GM18870 (cell line): ENCODE measurements around the gene AMMECR1L.
"Not testable (repeated sequence)": the region's sequence is repeated elsewhere in the genome, so short reads cannot be mapped to it uniquely, and the experiment has no call there.

Experiments used
- ATAC-seq: cut with Tn5 transposase; IDR thresholded peaks from one replicate; pipeline ENCODE4 v1.9.1; 2021; ENCODE audit warnings: moderate library complexity; ENCODE audit not compliant: unreplicated experiment

The AMMECR1L gene

DNA sequence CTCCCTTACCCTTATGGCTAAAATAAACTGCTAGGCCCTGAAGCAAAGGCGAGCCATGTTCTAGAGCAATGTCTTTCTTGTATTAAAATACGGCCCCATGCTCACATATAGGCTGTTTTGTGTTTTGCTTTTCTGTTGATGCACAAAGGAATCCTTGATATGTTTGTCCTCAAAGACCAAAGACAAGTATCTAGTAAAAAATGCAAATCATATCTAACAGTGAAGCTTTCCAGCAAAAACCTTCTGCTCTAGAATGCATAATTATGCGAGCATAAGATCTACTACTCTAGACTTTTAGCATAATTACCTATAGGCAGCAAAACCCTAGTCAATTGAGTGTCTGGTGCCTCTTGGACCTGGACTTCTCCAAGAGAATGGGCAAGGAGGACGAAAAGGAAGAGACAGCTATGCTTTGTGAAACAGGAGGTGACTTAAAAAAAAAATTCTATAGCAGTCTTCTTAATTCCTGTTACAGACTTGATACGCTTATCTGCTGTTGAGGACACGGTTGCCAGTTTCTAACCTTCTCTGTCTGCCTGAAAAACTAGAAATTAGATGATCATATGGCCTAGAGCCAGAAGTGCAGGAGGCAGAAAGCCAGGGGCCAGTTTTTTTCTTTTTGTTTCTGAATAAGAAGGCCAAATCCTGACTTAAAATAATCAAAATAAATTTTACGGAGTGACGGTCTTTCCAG is 1.5 kb upstream of the AMMECR1L start:
- no peak for ATAC-seq

DNA sequence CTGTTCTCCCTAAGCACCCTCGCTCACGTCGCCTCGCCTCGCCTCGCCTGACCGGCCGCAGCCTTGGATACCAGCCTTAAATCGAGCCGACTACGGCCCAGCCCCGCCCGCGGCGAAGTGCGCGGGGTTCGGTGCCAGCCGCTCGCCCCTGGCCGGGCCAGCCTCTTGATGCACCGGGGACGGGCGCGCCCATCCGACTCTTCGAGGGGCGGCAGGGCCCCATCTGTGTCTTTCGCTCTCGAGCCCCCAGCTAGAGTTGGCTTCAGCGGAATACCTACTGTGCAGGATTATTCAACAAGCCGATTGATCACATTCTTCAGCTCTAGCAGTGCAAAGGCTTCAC is 808 bp upstream of the AMMECR1L start:
- ATAC-seq = not testable (repeated sequence)

DNA sequence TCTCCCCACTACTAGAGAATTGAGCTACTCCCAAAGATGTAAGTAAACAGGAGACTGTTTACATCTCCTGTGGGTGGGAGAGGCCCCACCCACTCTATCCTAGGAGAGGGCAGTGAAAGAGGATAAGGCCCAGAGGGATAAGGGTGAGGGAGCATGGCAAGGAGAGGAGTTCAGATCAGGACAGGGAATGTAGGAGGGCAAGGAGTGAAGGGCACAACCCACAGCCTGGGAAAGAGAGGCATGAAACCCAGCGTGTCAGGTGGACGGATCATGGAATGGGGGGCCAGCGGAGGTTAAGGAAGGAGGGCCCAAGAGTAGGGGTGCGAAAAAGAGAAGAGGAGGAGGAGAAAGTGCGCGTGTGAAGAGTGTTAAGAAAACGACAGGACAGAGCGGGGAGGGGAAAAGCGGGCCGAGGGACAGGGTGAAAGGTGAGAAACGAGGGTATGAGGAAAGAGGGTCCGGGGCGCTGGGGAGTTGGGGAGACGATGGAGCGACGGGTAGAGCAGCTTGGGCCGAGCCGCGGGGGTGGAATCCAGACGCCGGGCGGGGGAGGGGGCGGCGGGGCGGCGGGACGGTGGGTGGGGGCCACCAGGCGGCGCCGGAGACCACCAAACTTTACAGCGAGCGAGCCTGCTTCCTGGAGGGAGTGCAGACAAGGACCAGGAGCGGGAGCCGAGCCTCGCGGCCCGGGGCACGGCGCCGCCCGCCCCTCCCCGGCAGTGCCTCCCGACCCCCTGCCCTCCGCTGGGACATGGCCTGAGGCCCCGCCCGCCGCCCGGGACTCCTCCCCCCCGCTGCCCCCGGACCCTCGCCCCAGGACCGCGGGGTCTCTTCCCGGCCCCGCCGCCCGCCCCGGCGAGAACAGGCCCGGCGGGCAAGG is 655 bp downstream of the AMMECR1L start:
- ATAC-seq = peak; percentile 1

DNA sequence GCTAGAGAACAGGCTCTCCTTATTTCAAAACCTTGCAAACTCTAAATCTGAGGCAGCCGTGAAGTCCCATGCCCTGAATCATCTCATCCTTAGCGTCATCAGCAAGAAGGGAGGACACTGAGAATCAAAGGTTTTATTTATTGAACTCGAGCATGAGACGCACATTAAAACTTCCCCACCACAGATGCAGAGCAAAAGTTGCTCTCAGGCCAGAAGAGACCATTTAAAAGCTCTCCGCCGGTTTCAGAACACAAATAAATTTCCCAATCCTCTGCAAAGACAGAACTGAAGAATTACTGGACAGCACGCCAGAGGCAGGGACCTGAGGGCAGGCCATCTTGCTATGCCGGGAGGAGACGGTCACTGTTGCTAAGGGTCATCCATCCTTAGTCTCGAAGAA is 1.3 kb downstream of the AMMECR1L start:
- no peak for ATAC-seq

DNA sequence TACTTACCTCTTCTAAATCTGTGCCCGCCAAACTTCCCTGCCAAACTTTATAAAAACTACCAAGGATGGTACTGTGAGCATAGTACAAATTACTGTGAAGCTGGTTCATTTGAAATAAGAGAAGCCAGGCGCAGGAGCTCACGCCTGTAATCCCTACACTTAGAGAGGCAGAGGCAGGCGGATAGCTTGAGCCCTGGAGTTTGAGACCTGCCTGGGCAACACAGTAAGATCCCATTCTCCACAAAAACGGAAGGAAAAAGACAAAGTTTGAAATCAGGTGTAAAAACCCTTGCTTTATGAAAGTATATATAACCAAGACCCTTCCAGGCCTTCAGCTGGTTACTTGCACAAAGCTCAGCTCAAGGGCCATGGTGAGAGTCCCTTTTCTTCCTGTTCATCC is 5.9 kb downstream of the AMMECR1L start:
- no peak for ATAC-seq

DNA sequence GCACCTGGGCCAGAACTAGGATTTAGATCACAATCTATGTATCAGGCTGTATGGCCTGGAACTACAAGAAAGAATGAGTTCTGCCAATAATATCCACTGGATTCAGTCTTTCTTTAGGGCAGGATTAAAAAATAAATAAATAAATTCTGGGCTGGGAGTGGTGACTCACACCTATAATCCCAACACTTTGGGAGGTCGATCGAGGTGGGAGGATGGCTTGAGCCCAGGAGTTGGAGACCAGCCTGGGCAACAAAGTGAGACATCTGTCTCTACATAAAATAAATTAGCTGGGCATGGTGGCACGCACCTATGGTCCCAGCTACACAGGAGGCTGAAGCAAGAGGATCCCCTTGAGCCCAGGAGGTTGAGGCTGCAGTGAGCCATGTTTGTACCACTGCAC is 8.1 kb downstream of the AMMECR1L start:
- ATAC-seq = no peak

DNA sequence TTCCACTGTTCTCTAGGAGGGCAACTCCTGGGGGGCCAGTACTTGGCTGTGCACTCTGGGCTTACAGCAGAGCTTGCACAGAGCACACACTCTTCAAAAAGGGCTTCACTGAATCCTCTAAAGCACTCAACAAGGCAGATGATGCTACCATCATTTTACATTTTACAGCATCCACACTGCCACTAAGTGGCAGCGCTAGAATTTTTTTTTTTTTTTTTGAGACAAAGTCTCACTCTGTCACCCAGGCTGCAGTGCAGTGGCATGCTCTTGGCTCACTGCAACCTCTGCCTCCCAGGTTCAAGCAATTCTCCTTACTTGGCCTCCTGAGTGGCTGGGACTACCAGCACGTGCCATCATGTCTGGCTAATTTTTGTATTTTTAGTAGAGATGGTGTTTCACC is 8.6 kb downstream of the AMMECR1L start:
- no peak for ATAC-seq

DNA sequence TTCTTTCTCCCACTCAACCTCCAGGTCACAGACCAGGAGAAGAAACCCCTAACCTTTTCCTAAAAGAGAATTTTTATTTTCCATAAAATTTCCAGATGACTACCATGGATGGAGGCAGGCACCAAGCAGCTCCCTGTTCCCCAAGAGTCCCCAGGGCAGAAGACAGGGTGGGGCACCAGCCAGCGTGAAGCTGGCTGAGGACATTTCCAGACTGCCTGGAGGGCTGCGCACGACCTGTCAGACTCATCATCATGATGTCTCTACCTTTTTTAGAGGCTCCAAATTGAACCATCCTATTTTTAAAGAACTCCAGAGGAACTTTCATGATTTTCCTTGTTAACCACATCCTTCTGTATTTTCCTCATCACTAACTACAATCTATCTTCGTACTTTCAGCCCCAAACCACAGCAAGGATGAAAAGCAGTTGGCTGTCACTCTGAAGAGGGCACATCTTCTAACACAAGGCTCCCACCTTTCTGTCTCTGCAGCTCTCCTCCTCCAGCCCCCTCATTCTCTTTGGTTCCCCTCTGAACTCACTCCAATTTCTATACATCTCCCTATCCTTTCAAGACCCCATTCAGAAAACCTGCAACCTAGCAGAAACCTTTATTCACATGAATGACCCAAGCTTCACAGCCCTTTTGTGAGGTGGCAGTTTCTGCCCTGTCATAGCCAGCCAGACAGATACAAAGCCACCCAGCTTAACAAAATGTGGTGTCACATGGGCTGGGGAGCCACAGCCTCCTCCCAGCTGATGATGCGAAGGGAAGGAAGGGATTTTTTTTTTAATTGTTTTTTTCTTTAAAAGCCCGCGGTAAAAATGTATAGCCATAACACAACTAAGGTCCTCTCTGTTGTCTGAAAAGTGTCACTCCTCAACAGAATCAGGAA is 11.1 kb downstream of the AMMECR1L start:
- no peak for ATAC-seq

DNA sequence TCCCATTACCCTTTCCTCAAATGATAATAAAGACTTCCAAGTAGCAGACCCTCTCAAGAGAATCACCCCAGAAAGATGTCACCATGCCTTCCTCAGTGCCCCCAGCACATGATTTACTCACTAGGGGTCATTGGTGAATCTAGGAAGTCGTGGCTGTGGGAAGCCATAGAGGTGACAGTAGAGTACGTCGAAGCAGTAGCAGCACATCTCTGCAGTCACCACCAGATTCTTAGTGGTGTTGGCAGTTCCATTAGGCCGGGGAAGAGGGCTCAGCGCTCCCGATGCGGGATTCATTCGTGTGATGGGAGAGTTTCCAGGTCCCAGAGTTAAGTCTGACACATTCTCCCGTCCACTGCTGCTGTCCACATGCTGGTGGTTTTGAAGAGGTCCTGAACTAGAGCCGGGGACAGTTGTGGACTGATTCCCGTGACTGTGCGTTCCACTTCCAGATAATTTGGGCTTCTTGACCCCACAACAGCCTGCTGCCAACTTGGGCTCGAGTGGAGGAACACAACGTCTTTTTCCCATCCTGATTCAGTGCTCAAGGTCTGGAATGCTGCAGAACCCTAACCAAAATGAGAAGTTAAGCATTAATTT is 12.0 kb downstream of the AMMECR1L start:
- no peak for ATAC-seq

DNA sequence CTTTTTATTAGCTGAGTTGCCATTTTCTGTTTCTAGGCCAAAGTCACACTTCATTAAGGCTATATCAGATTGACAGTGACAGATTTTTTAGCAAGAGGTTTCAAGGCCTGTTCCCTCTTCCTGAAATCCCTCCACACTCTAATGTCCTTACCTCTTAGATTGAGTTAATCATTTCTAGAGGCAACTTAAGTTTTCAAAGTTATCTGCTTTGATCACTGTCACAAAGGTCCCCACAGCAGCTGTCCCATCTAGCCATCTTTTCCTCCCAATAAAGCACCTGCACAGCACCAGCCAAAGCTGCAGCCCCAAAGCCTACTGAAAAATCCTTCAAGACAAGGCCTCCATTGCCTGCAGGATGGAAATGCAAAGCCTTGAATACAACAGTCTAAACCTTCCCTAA is 13.4 kb downstream of the AMMECR1L start:
- ATAC-seq = no peak

DNA sequence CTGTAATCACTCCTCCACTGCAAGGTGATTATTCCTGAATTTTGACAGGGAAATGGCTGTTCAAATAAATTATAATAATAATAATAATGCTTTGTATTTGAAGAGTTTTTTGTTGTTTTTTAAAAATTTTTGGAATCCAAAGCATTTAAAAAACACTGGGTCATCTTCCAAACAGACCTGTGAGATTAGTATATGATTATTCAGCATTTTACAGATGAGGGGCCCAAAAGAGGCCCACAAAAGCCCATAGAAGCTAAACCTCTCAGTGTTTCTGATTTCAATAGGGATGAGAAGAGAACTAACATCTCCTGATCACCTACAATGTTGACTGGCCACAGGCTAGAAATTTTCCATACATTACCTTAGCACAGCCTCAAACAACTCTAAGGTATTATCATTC is 19.8 kb downstream of the AMMECR1L start:
- ATAC-seq = no peak

DNA sequence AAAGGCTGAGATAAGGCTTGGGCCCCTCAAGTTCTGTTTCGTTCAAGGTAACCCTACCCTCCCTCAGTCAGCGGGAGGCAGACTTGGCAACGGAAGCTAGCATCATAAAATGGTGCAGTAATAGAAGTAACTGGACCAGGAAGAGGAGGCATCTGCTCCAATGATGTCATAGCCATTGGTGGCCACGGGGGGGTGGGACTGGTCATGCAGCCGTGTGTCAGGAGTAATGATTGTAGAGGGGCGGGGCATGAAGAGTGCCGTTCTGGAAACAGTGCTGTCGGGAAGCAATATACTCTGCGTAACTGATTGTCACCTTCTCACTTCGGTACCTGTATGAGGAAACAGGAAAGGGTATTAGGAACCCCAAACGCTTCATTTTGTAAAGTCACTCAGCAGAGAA is 20.9 kb downstream of the AMMECR1L start:
- ATAC-seq = no peak

DNA sequence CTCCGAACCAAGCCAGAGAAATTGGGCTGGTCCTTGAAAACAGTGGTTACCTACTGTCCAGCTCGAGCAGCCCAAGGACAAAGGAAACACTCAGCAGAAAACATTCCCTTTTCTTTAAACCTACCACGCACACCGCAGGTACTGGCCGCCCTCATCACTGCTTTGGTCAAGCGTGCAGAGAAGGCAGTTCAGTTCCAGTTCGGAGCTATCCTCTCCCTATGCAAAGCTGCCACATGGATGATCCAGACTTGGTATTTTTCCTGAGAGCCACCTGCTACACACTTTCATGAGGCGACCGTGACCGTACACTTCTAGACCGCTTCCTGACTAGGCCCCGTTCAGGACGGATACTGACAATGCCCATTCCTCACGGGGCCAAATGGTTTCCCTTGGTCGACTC is 23.5 kb downstream of the AMMECR1L start:
- no peak for ATAC-seq

DNA sequence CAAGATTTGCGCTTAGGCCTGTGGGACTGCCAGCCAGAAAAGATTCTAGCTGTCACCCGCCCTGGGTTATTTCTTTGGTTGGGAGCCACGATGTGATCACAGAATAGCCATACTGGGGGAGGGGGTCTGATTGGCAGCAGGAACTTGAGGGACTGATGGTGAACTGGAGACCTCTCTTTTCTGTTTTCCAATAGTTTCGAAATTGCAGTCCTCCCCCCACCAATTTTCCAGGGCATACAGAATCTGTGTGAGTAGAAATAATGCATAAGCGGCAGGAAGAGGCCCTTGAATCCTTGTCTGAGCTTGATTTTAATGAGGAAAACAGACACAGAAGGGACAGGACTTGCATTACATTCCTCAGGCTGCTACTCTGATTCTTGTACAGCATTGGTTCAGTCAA is 25.6 kb downstream of the AMMECR1L start:
- no peak for ATAC-seq

DNA sequence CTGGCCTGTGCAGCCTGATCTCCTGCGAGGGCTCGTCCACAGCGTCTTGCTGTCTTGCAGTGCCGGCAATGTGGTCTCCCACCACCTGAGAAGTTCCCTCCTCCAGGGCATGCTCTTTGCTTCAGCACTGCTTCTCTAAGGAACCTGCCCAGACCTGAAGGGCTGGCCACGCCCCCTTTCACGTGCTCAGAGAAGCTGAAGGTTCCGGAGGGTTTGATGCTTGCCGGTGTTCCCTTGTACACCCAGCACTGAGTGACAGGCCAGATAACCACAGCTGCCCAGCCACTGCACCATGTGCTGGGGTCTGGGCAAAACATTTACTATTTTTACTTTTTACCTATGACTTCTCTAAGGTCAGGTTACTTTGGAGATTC is 26.1 kb downstream of the AMMECR1L start:
- no peak for ATAC-seq

DNA sequence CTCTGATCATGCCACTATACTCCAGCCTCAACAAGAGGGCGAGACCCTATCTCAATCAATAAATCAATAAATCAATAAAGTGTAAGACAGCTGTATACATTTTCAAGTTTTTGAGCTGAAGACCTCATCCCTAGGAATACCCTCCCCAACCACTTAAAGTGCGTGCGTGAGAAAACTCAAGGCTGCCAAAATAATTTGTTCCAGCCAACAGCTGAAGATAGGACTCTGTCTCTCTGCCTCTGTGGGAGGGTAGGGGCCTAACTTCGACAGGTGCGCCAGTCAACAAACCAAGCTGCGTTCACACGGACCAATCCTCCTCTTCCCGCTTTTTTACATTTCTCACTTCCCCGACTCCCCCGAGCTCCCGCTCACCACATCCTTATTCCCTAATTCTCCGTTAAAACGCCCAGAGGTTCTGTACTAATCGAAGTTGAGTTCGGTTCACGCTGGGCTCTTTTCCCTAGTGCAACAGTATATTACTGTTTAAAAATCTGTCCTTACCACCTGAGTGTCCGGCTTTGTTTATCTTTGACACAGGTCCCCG is 28.4 kb downstream of the AMMECR1L start:
- ATAC-seq = no peak

DNA sequence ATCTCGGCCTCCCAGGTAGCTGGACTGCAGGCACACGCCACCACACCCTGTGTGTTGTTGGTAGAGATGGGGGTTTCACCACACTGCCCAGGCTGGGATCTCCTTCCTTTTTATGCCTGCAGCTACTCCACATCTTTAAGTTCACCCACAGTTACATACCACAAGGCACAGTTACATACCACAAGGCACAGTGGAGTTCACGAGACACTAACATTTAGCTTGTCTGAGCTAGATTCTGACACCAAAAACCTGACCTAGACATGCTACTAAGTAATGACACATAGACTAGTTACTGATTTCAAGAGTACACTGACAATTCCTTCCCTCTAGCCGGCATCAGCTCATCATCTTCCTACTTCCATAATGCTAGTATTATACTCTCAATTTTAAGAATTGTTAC is 32.1 kb downstream of the AMMECR1L start:
- ATAC-seq = no peak

DNA sequence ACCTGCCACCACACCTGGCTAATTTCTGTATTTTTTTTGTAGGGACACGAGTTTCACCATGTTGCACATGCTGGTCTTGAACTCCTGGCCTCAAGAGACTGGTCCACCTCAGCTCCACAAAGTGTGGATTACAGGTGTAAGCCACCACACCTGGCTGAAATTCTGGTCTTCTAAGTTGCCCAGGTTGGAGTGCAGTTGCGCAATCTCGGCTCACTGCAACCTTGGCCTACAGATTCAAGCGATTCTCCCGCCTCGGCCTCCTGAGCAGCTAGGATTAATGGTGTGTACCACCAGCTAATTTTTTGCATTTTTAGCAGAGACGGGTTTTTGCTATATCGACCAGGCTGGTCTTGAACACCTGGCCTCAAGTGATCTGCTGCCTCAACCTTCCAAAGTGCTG is 33.4 kb downstream of the AMMECR1L start:
- ATAC-seq = no peak

DNA sequence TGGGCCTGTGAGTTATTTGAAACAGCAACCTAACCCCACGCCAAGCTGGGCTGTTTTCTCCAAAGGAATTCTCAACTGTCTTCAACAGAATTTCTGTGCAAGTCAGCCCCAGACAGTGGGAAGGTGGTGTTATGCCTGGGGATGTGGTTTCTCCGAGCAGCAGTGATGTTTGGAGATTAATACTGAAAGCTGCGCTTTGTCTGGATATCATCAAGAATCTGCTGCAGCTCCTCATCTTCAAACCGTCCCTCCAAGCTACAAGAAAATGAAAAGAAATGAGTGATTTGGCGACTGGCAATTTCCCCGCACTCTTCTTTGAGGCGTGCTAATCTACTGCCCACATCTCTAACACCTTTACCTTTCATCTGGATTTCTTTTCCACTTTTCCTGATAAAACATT is 37.8 kb downstream of the AMMECR1L start:
- no peak for ATAC-seq

DNA sequence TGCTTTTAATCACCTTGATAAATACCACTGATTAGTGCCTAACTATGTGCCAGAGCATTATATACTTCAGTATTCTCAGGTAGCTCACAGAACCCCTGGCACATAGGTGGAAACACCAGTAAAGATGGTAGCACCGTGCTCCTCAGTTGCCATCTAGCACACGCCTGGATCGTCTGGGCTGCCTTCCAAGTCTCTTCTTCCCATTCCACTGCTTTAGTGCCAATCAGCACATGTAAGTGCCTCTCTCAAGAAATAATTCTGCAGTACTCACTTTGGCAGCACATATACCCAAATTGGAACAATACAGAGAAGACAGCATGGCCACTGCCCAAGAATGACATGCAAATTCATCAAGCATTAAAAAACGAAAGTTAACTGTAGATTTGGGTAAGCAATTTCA is 40.8 kb downstream of the AMMECR1L start:
- ATAC-seq = no peak

DNA sequence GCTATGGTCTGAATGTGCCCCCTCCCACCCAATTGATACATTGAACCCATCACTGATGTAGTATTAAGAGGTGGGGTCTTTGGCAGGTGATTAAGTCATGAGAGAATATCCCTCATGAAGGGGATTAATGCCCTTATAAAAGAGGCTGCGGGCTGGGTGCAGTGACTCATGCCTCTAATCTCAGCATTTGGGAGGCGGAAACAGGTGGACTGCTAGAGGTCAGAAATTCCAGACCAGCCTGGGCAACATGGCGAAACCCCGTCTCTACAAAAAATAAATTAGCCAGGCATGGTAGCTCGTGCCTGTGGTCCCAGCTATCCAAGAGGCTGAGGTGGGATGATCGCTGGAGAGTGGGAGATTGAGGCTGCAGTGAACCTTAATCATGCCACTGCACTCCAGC is 42.1 kb downstream of the AMMECR1L start:
- ATAC-seq = no peak
